PC-3 (cell line): ENCODE measurements around the gene STX1A. TPM values are rescaled to one million over a fixed set of nuclear protein-coding genes. Genes with fewer than 3 reads are reported as not detected.
A peak's percentile ranks its signal among the peaks of the same experiment; 100 is the strongest.
"Not testable (repeated sequence)": the region's sequence is repeated elsewhere in the genome, so short reads cannot be mapped to it uniquely, and the experiment has no call there.

ENCODE experiments used
- ATAC-seq: fragments of 200-7000 bp; cut with Tn5 transposase; 2 replicates; pipeline ENCODE4 v1.9.1; 2020; ENCODE audit warnings: mild to moderate bottlenecking, moderate library complexity
- BruUV-seq: library from RNA; stranded (reverse); fragments of 400-500 nt; replicated peaks from 2 replicates; lab custom pipeline; 2021; lab: Mats Ljungman, UMichigan
- CTCF ChIA-PET: fragments of 300-600 bp; sonication (Branson Sonifier 250); formaldehyde crosslinking; loops from one replicate; lab custom pipeline; 2022; ENCODE audit warnings: antibody characterized with exemption; lab: Charles Lee
- POLR2A ChIA-PET: fragments of 300-600 bp; sonication (Branson Sonifier 250); formaldehyde crosslinking; loops from one replicate; lab custom pipeline; 2022; ENCODE audit warnings: antibody characterized with exemption; ENCODE audit not compliant: unreplicated experiment; lab: Charles Lee
- DNase-seq: peaks from one replicate; pipeline ENCODE4 v3.0.0-alpha.2; 2015
- H2AFZ ChIP-seq: fragments of 300-600 bp; sonication (generic); 2 replicates; pipeline ENCODE4 v1.6.0; 2016; ENCODE audit warnings: antibody characterized with exemption, low read length
- H3F3A ChIP-seq: fragments of 300-600 bp; sonication (generic); one replicate; pipeline ENCODE4 v1.6.0; 2017; ENCODE audit warnings: antibody characterized with exemption, low read length, control low read depth, mild to moderate bottlenecking; ENCODE audit not compliant: unreplicated experiment
- H3K27ac ChIP-seq: fragments of 300-600 bp; sonication (generic); 2 replicates; pipeline ENCODE4 v1.5.1; 2016; ENCODE audit warnings: mild to moderate bottlenecking, low read length
- H3K27me3 ChIP-seq: fragments of 300-600 bp; sonication (generic); 2 replicates; pipeline ENCODE4 v1.6.1; 2016; ENCODE audit warnings: low read length, mixed read lengths
- H3K36me3 ChIP-seq: fragments of 300-600 bp; sonication (generic); 2 replicates; pipeline ENCODE4 v1.6.1; 2016; ENCODE audit warnings: low read depth, mixed run types, low read length, mixed read lengths
- H3K4me1 ChIP-seq: fragments of 300-600 bp; sonication (generic); 2 replicates; pipeline ENCODE4 v1.5.1; 2016; ENCODE audit warnings: low read length; ENCODE audit not compliant: insufficient read depth
- H3K4me2 ChIP-seq: fragments of 300-600 bp; sonication (generic); 2 replicates; pipeline ENCODE4 v1.6.0; 2016; ENCODE audit warnings: low read length
- H3K4me3 ChIP-seq: fragments of 300-600 bp; sonication (generic); 2 replicates; pipeline ENCODE4 v1.5.1; 2016; ENCODE audit warnings: mild to moderate bottlenecking, low read length, mixed read lengths
- H3K79me2 ChIP-seq: fragments of 300-600 bp; sonication (generic); 2 replicates; pipeline ENCODE4 v1.6.1; 2017; ENCODE audit warnings: low read length, mixed read lengths
- H3K9ac ChIP-seq: fragments of 300-600 bp; sonication (generic); 2 replicates; pipeline ENCODE4 v1.6.0; 2016; ENCODE audit warnings: mild to moderate bottlenecking, low read length
- H3K9me2 ChIP-seq: fragments of 300-600 bp; sonication (generic); replicated peaks from 2 replicates; pipeline ENCODE4 v1.6.1; 2016; ENCODE audit warnings: mixed run types, low read length, mixed read lengths
- H3K9me3 ChIP-seq: fragments of 300-600 bp; sonication (generic); 2 replicates; pipeline ENCODE4 v1.6.1; 2016; ENCODE audit warnings: low read length, mixed read lengths
- H4K20me1 ChIP-seq: fragments of 300-600 bp; sonication (generic); 2 replicates; pipeline ENCODE4 v1.6.1; 2016; ENCODE audit warnings: low read length, mixed read lengths
- EZH2 ChIP-seq: fragments of 300-600 bp; sonication (generic); IDR thresholded peaks from one replicate; pipeline ENCODE4 v1.6.1; 2017; ENCODE audit warnings: antibody characterized with exemption, mild to moderate bottlenecking, low read length; ENCODE audit not compliant: unreplicated experiment
- EZH2phosphoT487 ChIP-seq: fragments of 300-600 bp; sonication (generic); IDR thresholded peaks from 2 replicates; pipeline ENCODE4 v1.6.1; 2018; ENCODE audit warnings: mild to moderate bottlenecking, antibody characterized with exemption, low read length, borderline replicate concordance
- intact Hi-C: fragments of 100-400 bp; cut with micrococcal nuclease; formaldehyde crosslinking; loops from 2 replicates; pipeline ENCODE4 v1.9.0; 2023
- total RNA-seq: library from RNA; depleted of rRNA; stranded (reverse); fragments of >200 nt; gene quantifications from 2 replicates; pipeline ENCODE4 v1.2.3, GENCODE V29; 2014
- TF ChIP-seq, protein P1 (sequence below): fragments of 300-600 bp; sonication (generic); conservative IDR thresholded peaks from 2 replicates; pipeline ENCODE4 v1.5.1; 2017; ENCODE audit warnings: antibody characterized with exemption, low read depth, mild to moderate bottlenecking, low read length

The STX1A gene
- total RNA-seq, 1 experiment from 2014 or later, result 145 TPM

DNA sequence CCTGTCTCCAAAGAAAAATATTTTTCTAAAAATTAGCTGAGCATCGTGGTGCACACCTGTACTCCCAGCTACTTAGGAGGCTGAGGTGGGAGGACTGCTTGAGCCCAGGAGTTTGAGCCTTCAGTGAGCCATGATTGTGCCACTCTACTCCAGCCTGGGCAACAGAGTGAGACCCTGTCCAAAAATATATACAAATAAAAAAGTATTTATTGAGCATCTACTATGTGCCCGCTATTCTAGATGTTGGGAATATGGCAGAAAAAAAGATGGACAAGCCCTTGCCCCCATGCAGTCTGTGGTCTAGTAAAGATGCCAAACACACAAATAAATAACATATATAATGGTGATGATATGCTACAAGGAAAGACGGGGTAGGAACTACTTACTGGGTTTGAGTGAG, 4.3 kb upstream of the STX1A start:
- Histone ChIP-seq H3K27ac (no peak overlapping the region), H4K20me1 (no peaks in the 10 kb centered on the region), H3K9me2 (no peaks in the 10 kb centered on the region), H2AFZ (no peak overlapping the region), H3K36me3 (no peaks in the 10 kb centered on the region), H3K4me3 (no peak overlapping the region), H3K9ac (no peak overlapping the region), H3K4me2 (no peak overlapping the region), H3F3A (no peaks in the 10 kb centered on the region), H3K9me3 (no peaks in the 10 kb centered on the region), H3K27me3 (no peaks in the 10 kb centered on the region), H3K79me2 (peaks cover 11% of the 10 kb centered on the region), H3K4me1 (peaks cover 20% of the 10 kb centered on the region)
- TF ChIP-seq, protein P1, sequence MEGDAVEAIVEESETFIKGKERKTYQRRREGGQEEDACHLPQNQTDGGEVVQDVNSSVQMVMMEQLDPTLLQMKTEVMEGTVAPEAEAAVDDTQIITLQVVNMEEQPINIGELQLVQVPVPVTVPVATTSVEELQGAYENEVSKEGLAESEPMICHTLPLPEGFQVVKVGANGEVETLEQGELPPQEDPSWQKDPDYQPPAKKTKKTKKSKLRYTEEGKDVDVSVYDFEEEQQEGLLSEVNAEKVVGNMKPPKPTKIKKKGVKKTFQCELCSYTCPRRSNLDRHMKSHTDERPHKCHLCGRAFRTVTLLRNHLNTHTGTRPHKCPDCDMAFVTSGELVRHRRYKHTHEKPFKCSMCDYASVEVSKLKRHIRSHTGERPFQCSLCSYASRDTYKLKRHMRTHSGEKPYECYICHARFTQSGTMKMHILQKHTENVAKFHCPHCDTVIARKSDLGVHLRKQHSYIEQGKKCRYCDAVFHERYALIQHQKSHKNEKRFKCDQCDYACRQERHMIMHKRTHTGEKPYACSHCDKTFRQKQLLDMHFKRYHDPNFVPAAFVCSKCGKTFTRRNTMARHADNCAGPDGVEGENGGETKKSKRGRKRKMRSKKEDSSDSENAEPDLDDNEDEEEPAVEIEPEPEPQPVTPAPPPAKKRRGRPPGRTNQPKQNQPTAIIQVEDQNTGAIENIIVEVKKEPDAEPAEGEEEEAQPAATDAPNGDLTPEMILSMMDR, result no peak
- TF ChIP-seq EZH2phosphoT487 (no peak), EZH2 (no peak)
- POLR2A ChIA-PET, result no interaction called here
- intact Hi-C loops, result no loop called here
- DNase-seq (no peak), ATAC-seq (no peak)
- CTCF ChIA-PET, result no interaction called here
- no TSS peak for BruUV-seq

DNA sequence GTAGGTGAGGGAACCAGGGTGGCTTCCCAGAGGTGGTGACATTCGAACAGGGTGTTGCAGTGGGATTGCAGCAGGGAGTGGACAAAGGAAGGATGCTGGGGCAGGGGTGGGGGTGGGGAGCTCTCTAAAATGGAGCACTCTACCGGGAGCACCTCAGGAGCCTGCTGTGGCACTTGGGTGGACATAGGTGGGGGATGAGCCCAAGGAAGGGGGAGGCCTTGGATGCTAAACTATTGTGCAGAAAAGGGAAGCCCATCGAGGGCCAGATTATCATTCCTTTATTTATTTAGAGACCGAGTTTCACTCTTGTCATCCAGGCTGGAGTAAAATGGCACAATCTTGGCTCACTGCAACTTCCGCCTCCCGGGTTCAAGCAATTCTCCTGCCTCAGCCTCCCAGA, 3.3 kb upstream of the STX1A start:
- H3K9me3 ChIP-seq, result no peaks in the 10 kb centered on the region
- H3K27me3 ChIP-seq, result no peaks in the 10 kb centered on the region
- H4K20me1 ChIP-seq, result no peaks in the 10 kb centered on the region
- no peak for ATAC-seq
- peaks cover 20% of the 10 kb centered on the region for H3K4me1 ChIP-seq
- ChIA-PET CTCF (no interaction called here), POLR2A (no interaction called here)
- intact Hi-C loops, result no loop called here
- H3K79me2 ChIP-seq, result peaks cover 21% of the 10 kb centered on the region
- no peak overlapping the region for H3K4me2 ChIP-seq
- H2AFZ ChIP-seq, result no peak overlapping the region
- H3K36me3 ChIP-seq, result no peaks in the 10 kb centered on the region
- no peak overlapping the region for H3K27ac ChIP-seq
- TF ChIP-seq EZH2, result no peak
- TF ChIP-seq, protein P1, result no peak
- no peak for TF ChIP-seq EZH2phosphoT487
- H3F3A ChIP-seq, result no peaks in the 10 kb centered on the region
- no TSS peak for BruUV-seq
- no peak for DNase-seq
- no peak overlapping the region for H3K4me3 ChIP-seq
- H3K9me2 ChIP-seq, result no peaks in the 10 kb centered on the region
- H3K9ac ChIP-seq, result no peak overlapping the region

DNA sequence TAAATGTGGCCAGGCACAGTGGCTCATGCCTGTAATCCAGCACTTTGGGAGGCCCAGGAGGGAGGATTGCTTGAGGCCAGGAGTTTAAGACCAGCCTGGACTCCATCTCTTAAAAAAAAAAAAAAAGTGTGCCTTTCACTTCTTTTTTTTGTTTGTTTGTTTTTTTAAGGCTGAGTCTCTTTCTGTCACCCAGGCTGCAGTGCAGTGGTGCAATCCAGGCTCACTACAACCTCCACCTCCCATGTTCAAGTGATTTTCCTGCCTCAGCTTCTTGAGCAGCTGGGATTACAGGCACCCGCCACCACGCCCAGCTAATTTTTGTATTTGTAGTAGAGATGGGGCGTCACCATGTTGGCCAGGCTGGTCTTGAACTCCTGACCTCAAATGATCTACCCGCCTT, 2.7 kb upstream of the STX1A start:
- POLR2A ChIA-PET, BruUV-seq: not testable (repeated sequence)
- H3K79me2 ChIP-seq, result peaks cover 27% of the 10 kb centered on the region

More for the DNA sequence above, 2.7 kb upstream of the STX1A start:
- CTCF ChIA-PET, result interaction anchor here (0.7 to 1.1 kb wide), 4 partner anchors 17 to 57 kb away, joined by 4 to 6 read pairs (median 5); partner anchors contain the start of gene VPS37D
- ATAC-seq, H4K20me1 ChIP-seq, DNase-seq, H3F3A ChIP-seq, intact Hi-C loops, H2AFZ ChIP-seq, H3K4me3 ChIP-seq, H3K9me2 ChIP-seq, H3K9me3 ChIP-seq, H3K36me3 ChIP-seq, H3K9ac ChIP-seq, H3K27me3 ChIP-seq: not testable (repeated sequence)
- peak overlapping the region; percentile 43 for H3K27ac ChIP-seq
- peaks cover 26% of the 10 kb centered on the region for H3K4me1 ChIP-seq
- H3K4me2 ChIP-seq, result peak overlapping the region; percentile 65
